ES-I3 (cell line): Measurements from ENCODE around the gene ZNF521.

Experiments used
- H3K36me3 ChIP-seq: 2 replicates; pipeline ENCODE4 v1.6.1; 2013; ENCODE audit warnings: mild to moderate bottlenecking, low read length, control low read depth, moderate library complexity; ENCODE audit not compliant: insufficient read depth
- H3K4me1 ChIP-seq: 2 replicates; pipeline ENCODE4 v1.6.1; 2013; ENCODE audit warnings: mild to moderate bottlenecking, control low read depth, low read length; ENCODE audit not compliant: insufficient read depth
- H3K9ac ChIP-seq: 2 replicates; pipeline ENCODE4 v1.6.1; 2013; ENCODE audit warnings: low read depth, mild to moderate bottlenecking, low read length, moderate library complexity
- H3K9me3 ChIP-seq: 2 replicates; pipeline ENCODE4 v1.6.1; 2013; ENCODE audit warnings: mild to moderate bottlenecking, low read length, moderate library complexity; ENCODE audit not compliant: control insufficient read depth, insufficient read depth

Gene ZNF521

DNA sequence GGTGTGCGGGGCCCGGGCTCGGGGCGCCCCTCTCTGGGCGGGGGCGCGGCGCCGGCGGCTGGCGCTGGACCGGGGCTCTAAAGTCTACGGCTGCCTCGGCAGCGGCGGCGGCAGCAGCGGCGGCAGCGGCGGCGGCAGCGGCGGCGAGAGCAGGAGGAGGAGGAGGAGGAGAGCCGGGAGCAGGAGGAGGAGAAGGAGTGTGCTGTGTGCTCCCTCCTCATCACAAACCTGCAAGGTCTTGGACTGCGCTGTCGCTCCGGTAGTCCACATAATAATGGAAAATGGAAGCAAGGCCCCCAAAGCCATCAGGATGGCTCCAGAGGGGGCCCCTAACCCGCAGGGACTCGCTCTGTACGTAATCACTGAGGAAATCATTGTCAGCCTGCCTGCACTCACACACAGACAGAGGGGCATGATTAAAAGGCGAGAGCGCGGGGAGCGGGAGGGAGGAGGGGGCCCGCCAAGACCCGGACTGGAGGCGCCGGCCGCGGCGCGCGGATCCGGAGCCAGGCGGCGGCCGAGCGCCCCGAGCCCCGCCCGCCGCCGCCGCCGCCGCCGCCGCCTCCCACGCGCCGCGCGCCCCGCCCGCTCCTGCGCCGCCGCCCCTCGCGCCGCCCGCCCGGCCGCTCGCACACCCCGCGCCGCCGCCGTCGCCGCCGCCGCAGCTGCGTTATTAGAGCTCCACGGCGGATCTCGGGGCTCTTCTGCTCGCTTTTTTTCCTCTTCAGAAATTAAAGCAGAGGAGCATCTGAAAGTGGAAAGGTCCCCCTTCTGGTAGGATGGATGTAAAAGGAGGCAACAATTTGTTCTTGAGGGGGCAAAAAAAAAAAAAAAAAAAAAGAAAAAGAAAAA lies at the start of gene ZNF521:
ZNF521 (minus strand) TSS at position 390 of the 852 bp plus-strand sequence. CDS start 1,220 bp downstream, outside the sequence.
- 0 out of 2 replicates have a peak, but pooled peaks cover 4% of the 10 kb centered on the region for H3K4me1 ChIP-seq
- H3K36me3 ChIP-seq, result no peaks in the 10 kb centered on the region
- no peaks in the 10 kb centered on the region for H3K9me3 ChIP-seq
- peak within 1 kb of the TSS; percentile 97 for H3K9ac ChIP-seq

DNA sequence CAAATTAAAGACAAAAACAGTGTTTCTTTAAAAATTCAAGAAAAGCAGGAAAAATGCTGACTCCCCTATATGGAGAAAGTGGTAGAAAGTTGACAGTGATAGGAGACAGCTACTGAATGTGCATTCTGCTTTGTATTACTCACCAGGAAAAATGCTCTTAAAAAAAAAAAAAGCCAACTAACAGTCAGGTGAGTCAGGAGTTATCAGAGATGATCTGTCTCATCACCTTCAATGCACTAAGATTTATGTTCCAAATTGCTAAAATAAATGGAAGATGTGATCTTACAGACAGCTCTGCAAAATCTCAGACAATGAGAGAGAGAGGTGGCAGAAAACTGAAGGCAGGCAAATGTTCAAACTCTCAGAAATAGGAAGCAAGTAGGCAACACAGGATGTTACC lies 47.6 kb upstream of the ZNF521 start:
- Histone ChIP-seq H3K36me3 (no peaks in the 10 kb centered on the region), H3K4me1 (no peaks in the 10 kb centered on the region), H3K9ac (no peak overlapping the region), H3K9me3 (no peaks in the 10 kb centered on the region; the same call in 1 of the 2 replicates)

DNA sequence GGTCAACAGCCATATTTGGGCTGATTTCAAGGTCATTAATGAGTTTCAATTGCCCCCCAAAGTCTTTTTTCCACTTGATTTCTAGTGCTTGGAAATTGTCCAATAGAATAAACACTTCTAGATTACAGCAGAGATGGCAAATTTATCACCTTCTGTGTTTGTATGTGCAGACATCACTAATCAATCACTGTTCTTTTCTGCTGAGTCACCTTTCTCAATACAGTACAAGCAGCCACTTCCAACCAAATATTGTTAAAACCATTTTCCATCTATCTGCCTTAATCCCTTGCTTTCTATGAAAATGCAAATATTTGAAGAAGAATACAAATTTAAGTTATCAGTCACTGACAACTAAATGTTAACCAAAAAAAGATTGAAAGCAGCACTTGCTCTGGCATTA lies 40.2 kb upstream of the ZNF521 start:
- no peaks in the 10 kb centered on the region for H3K36me3 ChIP-seq
- no peaks in the 10 kb centered on the region; the same call in 1 of the 2 replicates for H3K9me3 ChIP-seq
- H3K4me1 ChIP-seq, result no peaks in the 10 kb centered on the region
- H3K9ac ChIP-seq, result no peak overlapping the region

DNA sequence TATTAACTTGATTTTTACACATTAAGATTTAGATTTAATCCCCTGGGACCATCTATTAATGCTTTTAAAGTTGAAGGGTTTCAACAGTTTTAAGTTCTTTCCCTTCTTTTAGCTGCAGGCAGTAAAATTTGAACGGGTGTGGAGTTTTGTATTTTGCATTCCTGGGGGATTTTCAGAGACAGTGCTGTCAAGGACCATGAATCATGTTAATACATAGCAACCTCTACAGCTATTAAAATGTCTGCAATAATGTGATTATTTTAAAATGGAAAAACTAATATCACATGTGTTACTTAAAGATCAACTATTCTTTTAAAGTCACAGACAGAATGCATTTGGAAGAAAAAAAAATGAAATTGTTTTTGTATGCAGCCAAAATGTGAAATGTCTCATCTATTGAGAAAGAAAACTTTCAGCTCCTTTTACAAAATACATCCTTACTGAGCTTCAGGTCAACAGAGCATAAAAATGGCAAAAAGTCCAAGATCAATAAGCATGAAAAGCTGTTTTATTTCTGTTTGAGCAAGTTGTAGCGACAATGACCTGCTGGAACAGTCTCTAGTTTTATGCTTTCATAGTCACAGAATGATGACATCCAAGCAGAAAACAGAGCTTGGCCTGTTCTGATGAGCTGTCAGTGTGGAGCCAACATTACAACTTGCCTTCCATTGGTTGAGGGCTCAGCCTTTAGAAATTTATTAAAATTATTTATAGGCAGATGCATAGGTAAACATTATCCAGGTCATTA lies 21.6 kb upstream of the ZNF521 start:
- Histone ChIP-seq H3K9ac (no peak overlapping the region), H3K36me3 (no peaks in the 10 kb centered on the region), H3K9me3 (no peaks in the 10 kb centered on the region), H3K4me1 (no peaks in the 10 kb centered on the region)

DNA sequence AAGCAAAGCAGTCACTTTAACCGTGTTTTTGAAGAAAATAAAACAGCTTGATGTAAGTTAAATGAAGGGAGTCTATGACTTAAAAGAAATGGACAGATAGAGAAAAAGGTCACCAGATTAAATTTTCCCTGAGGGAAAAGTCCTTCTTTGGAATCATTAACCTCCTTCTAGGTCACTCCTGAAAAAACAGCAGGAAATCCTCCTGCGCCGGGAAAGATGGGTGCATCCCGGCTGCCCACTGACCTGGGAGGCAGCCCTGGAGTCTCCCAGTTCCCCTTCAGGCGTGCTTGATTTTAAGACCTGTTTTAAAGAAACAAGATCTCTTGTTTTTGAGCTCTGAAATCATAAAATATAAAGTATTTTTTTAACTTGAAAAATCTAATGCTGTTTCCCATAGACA lies 18.4 kb upstream of the ZNF521 start:
- H3K4me1 ChIP-seq, result no peaks in the 10 kb centered on the region
- no peaks in the 10 kb centered on the region for H3K9me3 ChIP-seq
- H3K36me3 ChIP-seq, result no peaks in the 10 kb centered on the region
- no peak overlapping the region for H3K9ac ChIP-seq

DNA sequence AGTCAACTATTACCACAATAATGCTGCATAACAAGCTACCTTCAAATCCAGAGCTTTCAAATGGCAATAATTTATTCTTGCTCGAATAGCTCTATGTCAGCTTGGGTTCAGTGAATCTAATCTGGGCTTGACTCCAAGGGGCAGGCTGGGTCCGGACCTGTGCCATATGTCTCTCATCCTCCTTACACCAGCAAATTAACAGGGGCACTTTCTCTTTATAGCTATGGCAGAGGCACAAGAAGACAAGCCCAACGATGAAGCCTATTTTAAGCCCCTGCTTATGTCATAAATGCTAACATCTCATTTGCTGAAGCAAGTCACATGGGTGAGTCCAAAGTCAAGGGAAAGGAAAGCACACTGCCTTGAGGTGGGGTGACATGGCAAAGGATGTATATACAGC lies 13.3 kb upstream of the ZNF521 start:
- Histone ChIP-seq H3K9me3 (no peaks in the 10 kb centered on the region; the same call in 1 of the 2 replicates), H3K36me3 (no peaks in the 10 kb centered on the region), H3K9ac (no peak overlapping the region), H3K4me1 (no peaks in the 10 kb centered on the region)

DNA sequence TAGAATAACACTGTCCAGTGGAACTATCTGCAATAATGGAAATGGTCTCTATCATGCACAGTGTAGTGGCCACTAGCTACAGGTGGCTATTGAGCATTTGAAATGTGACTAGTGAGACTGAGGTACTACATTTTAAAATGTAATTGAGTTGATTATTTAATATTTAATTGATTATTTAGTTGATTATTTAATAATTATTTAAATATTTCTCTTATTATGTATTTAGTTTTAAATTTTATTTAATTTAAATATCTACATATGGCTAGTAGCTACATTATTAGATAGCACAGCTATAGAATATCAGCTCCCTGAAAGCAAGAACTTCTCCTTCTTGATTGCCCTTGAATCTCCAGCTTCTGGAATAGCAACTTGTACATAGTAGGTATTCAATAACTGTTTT lies 12.8 kb upstream of the ZNF521 start:
- Histone ChIP-seq H3K9ac (no peak overlapping the region), H3K4me1 (no peaks in the 10 kb centered on the region), H3K9me3 (no peaks in the 10 kb centered on the region; the same call in 1 of the 2 replicates), H3K36me3 (no peaks in the 10 kb centered on the region)

DNA sequence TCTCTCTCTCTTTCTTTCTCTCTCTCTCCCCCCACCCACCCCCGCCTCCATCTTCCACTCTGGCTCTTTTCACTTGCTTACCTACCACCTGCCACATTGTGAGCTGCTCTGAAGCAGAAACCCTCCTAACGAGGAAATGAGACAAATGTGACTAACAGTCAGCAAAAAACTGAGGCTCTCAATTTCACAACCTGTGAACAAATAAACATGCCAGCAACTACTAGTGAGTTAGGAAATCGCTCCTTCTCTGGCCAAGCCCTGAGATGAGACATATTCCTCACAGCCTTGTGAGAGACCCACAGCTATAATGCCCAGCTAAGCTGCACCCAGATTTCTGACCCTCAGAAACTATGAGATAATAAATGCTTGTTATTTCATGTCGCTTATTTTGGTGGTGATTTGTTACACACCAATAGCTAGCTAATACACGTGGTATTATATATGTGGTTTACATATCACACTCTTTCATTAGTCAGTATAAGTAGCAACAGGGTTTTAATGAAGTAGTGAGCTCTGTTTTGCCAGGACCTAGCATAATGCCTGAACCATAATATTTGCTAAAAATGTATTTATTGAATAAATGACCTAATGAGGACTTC lies 8.4 kb upstream of the ZNF521 start:
- H3K9me3 ChIP-seq, result no peaks in the 10 kb centered on the region; the same call in 1 of the 2 replicates
- no peaks in the 10 kb centered on the region for H3K4me1 ChIP-seq
- H3K9ac ChIP-seq, result no peak overlapping the region
- no peaks in the 10 kb centered on the region for H3K36me3 ChIP-seq

DNA sequence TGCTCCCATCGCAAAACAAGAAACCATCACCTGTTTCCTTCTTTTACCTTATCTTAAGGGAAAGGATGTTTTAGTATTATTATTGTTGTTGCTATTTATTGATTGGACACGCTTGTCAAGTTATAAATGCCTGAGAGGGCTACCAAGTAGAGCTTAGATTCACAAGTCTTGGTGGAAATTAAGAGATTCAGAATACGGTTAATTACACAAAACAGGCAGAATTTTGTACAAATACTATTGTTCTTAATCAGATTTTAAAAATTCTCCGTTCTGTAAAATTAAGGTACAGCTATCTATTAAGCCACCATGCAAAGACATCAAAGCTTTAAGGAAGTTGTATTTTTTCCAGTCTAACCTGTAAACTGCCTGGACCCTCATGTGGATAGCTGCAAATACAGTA lies 1.1 kb upstream of the ZNF521 start:
- Histone ChIP-seq H3K9me3 (no peaks in the 10 kb centered on the region), H3K36me3 (no peaks in the 10 kb centered on the region), H3K9ac (peak overlapping the region; percentile 41; the same call in 1 of the 2 replicates), H3K4me1 (0 out of 2 replicates have a peak, but pooled peaks cover 4% of the 10 kb centered on the region)

DNA sequence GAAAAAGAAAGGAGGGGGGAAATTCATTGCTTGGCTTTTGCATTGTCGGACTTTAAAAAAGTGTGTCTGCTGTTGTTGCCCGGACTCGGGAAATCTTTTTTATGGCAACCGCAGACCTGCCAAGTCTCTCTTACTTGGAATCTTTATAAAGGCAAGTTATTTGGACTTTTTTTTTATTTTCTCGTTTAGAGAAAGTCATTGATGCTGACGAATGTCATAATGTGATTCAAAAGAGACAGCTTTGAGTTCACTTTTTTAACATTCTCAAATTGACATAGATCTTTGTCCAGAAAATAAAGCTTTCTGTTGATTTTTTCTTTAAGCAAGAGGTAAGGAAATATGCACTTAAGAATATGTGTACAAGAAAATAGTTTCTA lies 651 bp upstream of the ZNF521 start:
- Histone ChIP-seq H3K9ac (peak overlapping the region; percentile 41), H3K36me3 (no peaks in the 10 kb centered on the region), H3K4me1 (0 out of 2 replicates have a peak, but pooled peaks cover 4% of the 10 kb centered on the region), H3K9me3 (no peaks in the 10 kb centered on the region)

DNA sequence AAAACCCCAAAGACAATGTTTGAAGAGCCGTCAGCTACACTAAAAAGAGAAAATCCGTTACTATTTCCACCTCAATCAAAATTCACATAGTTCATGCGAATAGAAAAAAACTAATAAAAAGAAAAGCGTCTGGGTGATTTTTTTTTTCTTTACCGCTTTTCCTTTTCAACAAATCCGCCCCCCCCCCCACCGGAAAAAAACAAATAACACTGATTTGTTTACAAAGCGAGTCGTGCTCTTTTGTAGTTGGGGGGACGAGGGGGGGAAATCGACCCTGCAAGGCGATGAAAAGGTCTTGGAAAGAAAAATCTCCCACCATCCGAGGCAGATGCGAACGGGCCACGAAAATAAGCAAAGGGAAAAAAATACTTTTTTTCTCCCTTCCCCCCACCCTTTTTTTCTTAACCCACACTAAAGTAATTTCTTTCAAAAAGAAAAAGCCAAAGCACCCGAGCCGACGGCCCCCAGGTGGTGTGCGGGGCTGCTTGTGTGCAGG lies 638 bp downstream of the ZNF521 start:
- Histone ChIP-seq H3K9ac (peak overlapping the region; percentile 97), H3K36me3 (no peaks in the 10 kb centered on the region), H3K4me1 (0 out of 2 replicates have a peak, but pooled peaks cover 4% of the 10 kb centered on the region), H3K9me3 (no peaks in the 10 kb centered on the region)

DNA sequence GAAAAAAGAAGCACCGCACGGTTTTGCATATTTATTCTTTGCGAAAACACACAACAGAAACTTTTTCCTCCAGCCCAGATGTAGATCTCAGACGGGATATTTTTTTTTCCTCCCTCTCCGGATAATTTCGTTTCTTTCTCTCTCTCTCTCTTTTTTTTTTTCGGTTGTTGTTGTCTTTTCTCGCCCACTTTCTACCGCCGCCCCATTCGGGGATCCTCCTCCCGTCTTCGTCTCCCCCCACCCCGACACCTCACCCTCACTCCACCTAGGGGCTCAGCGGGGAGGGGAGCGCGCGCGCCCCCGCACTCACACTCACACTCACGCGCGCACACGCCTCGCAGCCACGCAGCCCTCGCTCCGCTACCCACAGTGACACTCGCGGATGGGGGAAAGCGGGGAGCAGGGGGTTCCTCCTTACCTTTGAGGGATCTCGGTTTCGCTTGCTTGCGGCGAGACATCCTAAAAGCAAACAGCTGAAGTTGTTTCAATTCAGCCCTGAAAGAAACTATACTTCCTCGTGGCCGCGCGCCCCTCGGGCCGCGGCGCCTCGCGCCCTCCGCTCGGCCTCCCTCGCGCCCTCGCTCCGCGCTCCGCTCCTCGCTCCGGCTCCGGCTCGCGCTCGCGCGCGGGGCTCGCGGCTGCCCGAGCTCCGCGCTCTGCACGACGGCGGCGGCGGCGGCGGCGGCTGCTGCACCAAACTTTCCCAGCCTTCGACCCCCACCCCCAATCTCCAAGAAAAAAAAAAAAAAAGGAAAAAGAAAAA lies 1.3 kb downstream of the ZNF521 start:
- Histone ChIP-seq H3K36me3 (no peaks in the 10 kb centered on the region), H3K4me1 (0 out of 2 replicates have a peak, but pooled peaks cover 4% of the 10 kb centered on the region), H3K9ac (peak overlapping the region; percentile 97), H3K9me3 (no peaks in the 10 kb centered on the region)

DNA sequence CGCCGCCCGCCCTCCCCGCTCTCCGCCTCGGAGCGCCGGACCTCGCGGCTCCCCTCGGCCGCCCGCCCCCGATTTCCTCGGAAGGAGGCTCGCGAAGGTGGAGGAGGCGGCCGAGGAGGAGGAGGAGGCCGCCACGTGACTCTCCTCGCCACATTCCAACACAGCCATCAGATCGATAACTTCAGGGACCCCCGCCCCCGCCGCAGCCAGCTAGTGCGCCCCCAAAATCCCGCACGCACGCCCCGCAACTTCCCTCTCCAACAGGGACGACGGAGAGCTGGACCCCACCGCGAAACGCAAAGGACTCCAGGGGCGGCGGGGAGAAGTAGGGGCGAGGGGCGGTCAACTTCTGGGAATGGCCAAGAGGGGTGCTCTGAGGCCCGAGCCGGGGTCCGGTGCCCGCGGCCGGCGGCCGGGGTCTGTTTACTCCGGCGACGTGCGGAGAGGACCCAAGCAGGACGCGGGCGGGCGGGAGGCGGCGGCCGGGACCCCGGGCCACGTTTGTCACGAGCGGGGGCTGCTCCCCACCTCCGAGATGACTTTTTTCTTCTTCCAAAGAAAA lies 2.0 kb downstream of the ZNF521 start:
- H3K9me3 ChIP-seq, result no peaks in the 10 kb centered on the region
- no peaks in the 10 kb centered on the region for H3K36me3 ChIP-seq
- 0 out of 2 replicates have a peak, but pooled peaks cover 4% of the 10 kb centered on the region for H3K4me1 ChIP-seq
- peak overlapping the region; percentile 97 for H3K9ac ChIP-seq
